Activated B cell treated with CpG ODN at 0.5 μM for 24 hours (primary cell): Measurements from ENCODE around the gene PPL. TPM values are rescaled to one million over a fixed set of nuclear protein-coding genes. Genes with fewer than 3 reads are reported as not detected.
A peak's percentile ranks its signal among the peaks of the same experiment; 100 is the strongest.

Experiments used
- ATAC-seq: fragments of 200-7000 bp; cut with Tn5 transposase; one replicate; pipeline ENCODE4 v1.10.0; 2021; ENCODE audit warnings: low read depth, mild to moderate bottlenecking, moderate library complexity
- CTCF ChIA-PET: fragments of 350-600 bp; sonication (Branson Sonifier 250); formaldehyde crosslinking; loops from one replicate; lab custom pipeline; 2021; ENCODE audit warnings: antibody characterized with exemption; lab: Charles Lee
- POLR2A ChIA-PET: fragments of 350-600 bp; sonication (Branson Sonifier 250); formaldehyde crosslinking; loops from one replicate; lab custom pipeline; 2021; ENCODE audit warnings: antibody characterized with exemption; lab: Charles Lee
- DNase-seq: peaks from one replicate; pipeline ENCODE4 v3.0.0; 2022
- H3K27ac Mint-ChIP-seq: one replicate; pipeline ENCODE4 v1.8.0; 2020; ENCODE audit warnings: mixed read lengths
- H3K27me3 Mint-ChIP-seq: one replicate; pipeline ENCODE4 v1.8.0; 2021; ENCODE audit warnings: mixed read lengths
- H3K36me3 Mint-ChIP-seq: one replicate; pipeline ENCODE4 v1.8.0; 2021; ENCODE audit warnings: low read depth, mixed read lengths
- H3K4me1 Mint-ChIP-seq: one replicate; pipeline ENCODE4 v1.8.0; 2021; ENCODE audit warnings: mixed read lengths
- H3K4me3 Mint-ChIP-seq: one replicate; pipeline ENCODE4 v1.8.0; 2020; ENCODE audit warnings: mild to moderate bottlenecking, mixed read lengths
- H3K9me3 Mint-ChIP-seq: one replicate; pipeline ENCODE4 v1.8.0; 2020; ENCODE audit warnings: mixed read lengths
- CTCF ChIP-seq: fragments of 200-600 bp; IDR thresholded peaks from one replicate; pipeline ENCODE4 v1.8.0; 2022; ENCODE audit warnings: antibody characterized with exemption, mild to moderate bottlenecking
- intact Hi-C: fragments of 100-400 bp; cut with micrococcal nuclease; formaldehyde crosslinking; loops from one replicate; pipeline ENCODE4 v1.15.1; 2024
- total RNA-seq: library from RNA; stranded (reverse); gene quantifications from 2 replicates; pipeline ENCODE4 v1.2.3, GENCODE V29; 2022

Gene PPL
- total RNA-seq, 1 donor from 2014 or later: 0.04 TPM

GRCh38 chr16:4839942-4840341 lies 97.0 kb downstream of the PPL start:
- ATAC-seq: no peak
- H3K4me1 Mint-ChIP-seq: peaks cover 4% of the 10 kb centered on the region
- intact Hi-C loops: no loop called here
- ChIA-PET POLR2A (interaction anchor here (1.4 kb wide), 1 partner anchor 38 kb away, joined by 3 read pairs; the partner anchor contains the start of gene ROGDI), CTCF (no interaction called here)
- H3K4me3 Mint-ChIP-seq: no peak overlapping the region
- peaks cover 84% of the 10 kb centered on the region for H3K36me3 Mint-ChIP-seq
- H3K9me3 Mint-ChIP-seq: no peaks in the 10 kb centered on the region
- H3K27ac Mint-ChIP-seq: no peak overlapping the region
- no peaks in the 10 kb centered on the region for H3K27me3 Mint-ChIP-seq
- no peak for DNase-seq
- TF ChIP-seq CTCF: no peak

GRCh38 chr16:4837733-4838501 lies 99.0 kb downstream of the PPL start:
- CTCF ChIA-PET: no interaction called here
- H3K9me3 Mint-ChIP-seq: no peaks in the 10 kb centered on the region
- TF ChIP-seq CTCF: no peak
- no peak overlapping the region for H3K4me3 Mint-ChIP-seq
- DNase-seq (no peak), ATAC-seq (no peak)
- H3K36me3 Mint-ChIP-seq: peaks cover 80% of the 10 kb centered on the region
- no peak overlapping the region for H3K27ac Mint-ChIP-seq
- intact Hi-C loops: no loop called here
- H3K27me3 Mint-ChIP-seq: no peaks in the 10 kb centered on the region
- H3K4me1 Mint-ChIP-seq: peaks cover 12% of the 10 kb centered on the region
- POLR2A ChIA-PET: interaction anchor here (0.7 kb wide), 1 partner anchor 121 kb away, joined by 3 read pairs; no protein-coding TSS in a partner anchor

DNA sequence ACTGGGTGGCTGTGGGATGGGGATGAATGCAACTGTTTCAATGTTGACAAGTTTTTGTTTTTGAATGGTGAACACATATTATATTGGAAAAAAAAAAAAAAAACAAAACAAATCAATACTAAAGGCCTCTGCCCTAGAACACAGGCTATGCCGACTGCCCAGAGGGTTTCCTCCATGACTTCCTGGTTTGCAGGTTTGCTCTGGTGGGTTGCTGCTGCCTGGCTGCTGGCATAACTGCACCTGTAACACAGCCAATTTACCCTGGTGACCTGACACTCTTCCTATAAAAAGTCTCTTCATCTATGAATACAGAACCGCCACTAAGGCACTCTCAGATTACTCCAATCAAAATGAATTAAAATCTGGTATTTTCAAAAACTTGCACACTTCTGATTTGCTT lies 100.2 kb downstream of the PPL start:
- intact Hi-C loops: no loop called here
- H3K4me3 Mint-ChIP-seq: no peak overlapping the region
- DNase-seq (no peak), ATAC-seq (no peak)
- H3K27me3 Mint-ChIP-seq: no peaks in the 10 kb centered on the region
- H3K4me1 Mint-ChIP-seq: peaks cover 18% of the 10 kb centered on the region
- no peak overlapping the region for H3K27ac Mint-ChIP-seq
- no peak for TF ChIP-seq CTCF
- ChIA-PET POLR2A (no interaction called here), CTCF (no interaction called here)
- H3K36me3 Mint-ChIP-seq: peaks cover 81% of the 10 kb centered on the region
- no peaks in the 10 kb centered on the region for H3K9me3 Mint-ChIP-seq

GRCh38 chr16:4833584-4833983 lies 103.4 kb downstream of the PPL start:
- Mint-ChIP-seq H3K9me3 (no peaks in the 10 kb centered on the region), H3K4me1 (peaks cover 18% of the 10 kb centered on the region), H3K4me3 (no peak overlapping the region), H3K27me3 (no peaks in the 10 kb centered on the region), H3K36me3 (peaks cover 77% of the 10 kb centered on the region), H3K27ac (no peak overlapping the region)
- no peak for DNase-seq
- intact Hi-C loops: no loop called here
- ChIA-PET CTCF (no interaction called here), POLR2A (interaction anchor here (0.9 to 2.1 kb wide), 2 partner anchors 12 to 14 kb away, joined by 4 to 14 read pairs; partner anchors contain the start of genes GLYR1 and UBN1)
- no peak for TF ChIP-seq CTCF
- peak; percentile 25 for ATAC-seq

GRCh38 chr16:4832698-4833343 lies 104.1 kb downstream of the PPL start:
- POLR2A ChIA-PET: interaction anchor here (0.9 to 2.1 kb wide), 2 partner anchors 11 to 14 kb away, joined by 4 to 14 read pairs; partner anchors contain the start of genes GLYR1 and UBN1
- Mint-ChIP-seq H3K27me3 (no peaks in the 10 kb centered on the region), H3K4me3 (no peak overlapping the region), H3K9me3 (no peaks in the 10 kb centered on the region), H3K27ac (no peak overlapping the region), H3K4me1 (peaks cover 18% of the 10 kb centered on the region), H3K36me3 (peaks cover 76% of the 10 kb centered on the region)
- CTCF ChIA-PET: no interaction called here
- ATAC-seq (no peak), DNase-seq (no peak)
- TF ChIP-seq CTCF: no peak
- intact Hi-C loops: no loop called here
